ENCODE measurements around the gene EFCAB8. TPM values are rescaled to one million over a fixed set of nuclear protein-coding genes. Genes with fewer than 3 reads are reported as not detected.
A peak's percentile ranks its signal among the peaks of the same experiment; 100 is the strongest.

EFCAB8 gene
- total RNA-seq, 1 donor from 2014 or later = not detected

DNA sequence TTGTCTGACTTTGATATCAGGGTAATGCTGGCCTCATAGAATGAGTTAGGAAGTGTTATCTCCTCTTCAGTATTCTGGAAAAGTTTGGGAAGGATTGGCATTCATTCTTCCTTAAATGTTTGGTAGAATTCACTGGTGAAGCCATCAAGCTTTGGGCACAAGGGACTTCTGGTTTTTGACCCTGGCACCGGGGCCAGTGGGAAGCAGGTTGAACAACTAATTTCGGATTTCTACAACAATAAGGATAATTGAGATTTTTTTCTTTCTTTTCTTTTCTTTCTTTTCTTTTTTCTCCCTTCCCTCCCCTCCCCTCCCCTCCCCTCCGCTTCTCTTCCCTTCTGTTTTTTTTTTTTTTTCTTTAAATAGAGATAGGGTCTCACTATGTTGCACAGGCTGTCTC is 70.4 kb downstream of the EFCAB8 start:
- no peak for DNase-seq (ENCODE audit: extremely low spot score in 2 of 2)
- Histone ChIP-seq H3K27ac (no peak overlapping the region), H3K9me3 (no peaks in the 10 kb centered on the region), H3K4me3 (no peak overlapping the region), H3K4me1 (no peaks in the 10 kb centered on the region), H3K27me3 (no peaks in the 10 kb centered on the region), H3K36me3 (no peaks in the 10 kb centered on the region)
- no peak for TF ChIP-seq CTCF (IDR thresholded peaks at IDR 0.05)
- no peak for TF ChIP-seq POLR2AphosphoS5 (IDR thresholded peaks at IDR 0.05; ENCODE audit: insufficient read depth in 1 of 2, low read depth in 1 of 2)
- no peak for TF ChIP-seq POLR2A (IDR thresholded peaks at IDR 0.05)
- intact Hi-C loops (cut with DNase I) = no loop called here

GRCh38 chr20:32930181-32930580 is 71.5 kb downstream of the EFCAB8 start:
- TF ChIP-seq POLR2AphosphoS5 (IDR thresholded peaks at IDR 0.05; ENCODE audit: insufficient read depth in 1 of 2, low read depth in 1 of 2) = no peak
- no peak for TF ChIP-seq CTCF (IDR thresholded peaks at IDR 0.05)
- no peak for TF ChIP-seq POLR2A (IDR thresholded peaks at IDR 0.05)
- H3K9me3 ChIP-seq = no peaks in the 10 kb centered on the region
- intact Hi-C loops (cut with DNase I) = no loop called here
- no peaks in the 10 kb centered on the region for H3K4me1 ChIP-seq
- no peaks in the 10 kb centered on the region for H3K27me3 ChIP-seq
- no peak overlapping the region for H3K4me3 ChIP-seq
- H3K27ac ChIP-seq = no peak overlapping the region
- no peaks in the 10 kb centered on the region for H3K36me3 ChIP-seq
- DNase-seq (ENCODE audit: extremely low spot score in 2 of 2) = no peak

GRCh38 chr20:32930701-32931100 is 72.0 kb downstream of the EFCAB8 start:
- Histone ChIP-seq H3K9me3 (no peaks in the 10 kb centered on the region), H3K4me1 (no peaks in the 10 kb centered on the region), H3K27me3 (no peaks in the 10 kb centered on the region), H3K27ac (no peak overlapping the region), H3K36me3 (no peaks in the 10 kb centered on the region), H3K4me3 (no peak overlapping the region)
- intact Hi-C loops (cut with DNase I) = no loop called here
- TF ChIP-seq POLR2AphosphoS5 (IDR thresholded peaks at IDR 0.05; ENCODE audit: insufficient read depth in 1 of 2, low read depth in 1 of 2) (no peak), CTCF (IDR thresholded peaks at IDR 0.05) (no peak), POLR2A (IDR thresholded peaks at IDR 0.05) (no peak)
- peak in 1 of 2 donors; percentile 82 for DNase-seq (ENCODE audit: extremely low spot score in 2 of 2)

DNA sequence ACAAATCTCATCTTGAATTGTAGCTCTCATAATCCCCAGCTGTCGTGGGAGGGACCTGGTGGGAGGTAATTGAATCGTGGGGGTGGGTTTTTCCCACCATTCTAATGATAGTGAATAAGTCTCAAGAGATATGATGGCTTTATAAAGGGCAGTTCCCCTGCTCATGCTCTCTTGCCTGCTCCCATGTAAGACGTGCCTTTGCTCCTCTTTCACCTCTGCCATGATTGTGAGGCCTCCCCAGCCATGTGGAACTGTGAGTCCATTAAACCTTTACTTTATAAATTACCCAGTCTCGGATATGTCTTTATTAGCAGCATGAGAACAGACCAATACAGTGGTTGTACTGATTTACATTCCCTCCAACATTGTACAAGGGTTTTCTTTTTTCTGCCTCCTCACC is 75.9 kb downstream of the EFCAB8 start:
- no peak for DNase-seq (ENCODE audit: extremely low spot score in 2 of 2)
- H3K27me3 ChIP-seq = no peaks in the 10 kb centered on the region
- intact Hi-C loops (cut with DNase I) = no loop called here
- H3K9me3 ChIP-seq = no peaks in the 10 kb centered on the region
- H3K4me3 ChIP-seq = no peak overlapping the region
- H3K4me1 ChIP-seq = no peaks in the 10 kb centered on the region
- H3K27ac ChIP-seq = no peak overlapping the region
- no peak for TF ChIP-seq POLR2A (IDR thresholded peaks at IDR 0.05)
- H3K36me3 ChIP-seq = no peaks in the 10 kb centered on the region

DNA sequence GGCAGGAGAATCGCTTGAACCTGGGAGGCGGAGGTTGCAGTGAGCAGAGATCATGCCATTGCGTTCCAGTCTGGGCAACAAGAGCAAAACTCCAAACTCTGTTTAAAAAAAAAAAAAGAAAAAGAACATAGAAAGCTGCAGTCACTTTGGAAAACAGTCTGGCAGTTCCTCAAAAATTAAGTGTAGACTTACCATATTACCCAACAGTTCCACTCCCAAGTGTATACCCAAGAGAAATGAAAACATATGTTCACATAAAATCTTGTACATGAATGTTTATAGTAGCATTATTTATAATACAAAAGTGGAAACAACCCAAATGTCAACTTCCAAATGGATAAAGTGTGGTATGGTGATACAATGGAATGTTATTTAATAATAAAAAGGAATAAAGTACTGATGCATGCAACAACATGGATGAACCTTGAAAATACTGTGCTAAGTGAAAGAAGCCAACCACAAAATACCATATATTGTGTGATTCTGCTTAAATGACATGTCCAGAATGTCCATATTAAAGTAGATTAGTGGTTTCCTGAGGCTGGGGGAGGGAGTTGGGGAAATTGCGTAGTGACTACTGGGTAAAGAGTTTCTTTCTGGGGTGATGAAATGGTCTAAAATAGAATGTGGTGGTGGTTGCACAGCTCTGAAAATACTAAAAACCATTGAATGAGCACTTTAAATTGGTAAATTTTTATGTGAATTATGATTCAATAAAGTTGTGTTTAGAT is 82.6 kb downstream of the EFCAB8 start:
- H3K4me3 ChIP-seq = no peak overlapping the region
- TF ChIP-seq POLR2AphosphoS5 (IDR thresholded peaks at IDR 0.05; ENCODE audit: insufficient read depth in 1 of 2, low read depth in 1 of 2) = no peak
- no peak for TF ChIP-seq CTCF (IDR thresholded peaks at IDR 0.05)
- no peak for TF ChIP-seq POLR2A (IDR thresholded peaks at IDR 0.05)
- H3K27ac ChIP-seq = no peak overlapping the region
- no peaks in the 10 kb centered on the region for H3K4me1 ChIP-seq
- no peaks in the 10 kb centered on the region for H3K27me3 ChIP-seq
- no peaks in the 10 kb centered on the region for H3K36me3 ChIP-seq
- H3K9me3 ChIP-seq = no peaks in the 10 kb centered on the region
- DNase-seq (ENCODE audit: extremely low spot score in 2 of 2) = no peak
- intact Hi-C loops (cut with DNase I) = no loop called here

All from vagina (tissue), 2 donors.